NOMO-1 treated with DMSO at 0.1 percent for 48 hours (cell line): ENCODE measurements around the gene KCNAB1.
A peak's percentile ranks its signal among the peaks of the same experiment; 100 is the strongest.

Experiments used
- DNase-seq: peaks from one replicate; lab custom pipeline; 2025; ENCODE audit not compliant: unreplicated experiment; lab: John Stamatoyannopoulos, UW

Gene KCNAB1

DNA sequence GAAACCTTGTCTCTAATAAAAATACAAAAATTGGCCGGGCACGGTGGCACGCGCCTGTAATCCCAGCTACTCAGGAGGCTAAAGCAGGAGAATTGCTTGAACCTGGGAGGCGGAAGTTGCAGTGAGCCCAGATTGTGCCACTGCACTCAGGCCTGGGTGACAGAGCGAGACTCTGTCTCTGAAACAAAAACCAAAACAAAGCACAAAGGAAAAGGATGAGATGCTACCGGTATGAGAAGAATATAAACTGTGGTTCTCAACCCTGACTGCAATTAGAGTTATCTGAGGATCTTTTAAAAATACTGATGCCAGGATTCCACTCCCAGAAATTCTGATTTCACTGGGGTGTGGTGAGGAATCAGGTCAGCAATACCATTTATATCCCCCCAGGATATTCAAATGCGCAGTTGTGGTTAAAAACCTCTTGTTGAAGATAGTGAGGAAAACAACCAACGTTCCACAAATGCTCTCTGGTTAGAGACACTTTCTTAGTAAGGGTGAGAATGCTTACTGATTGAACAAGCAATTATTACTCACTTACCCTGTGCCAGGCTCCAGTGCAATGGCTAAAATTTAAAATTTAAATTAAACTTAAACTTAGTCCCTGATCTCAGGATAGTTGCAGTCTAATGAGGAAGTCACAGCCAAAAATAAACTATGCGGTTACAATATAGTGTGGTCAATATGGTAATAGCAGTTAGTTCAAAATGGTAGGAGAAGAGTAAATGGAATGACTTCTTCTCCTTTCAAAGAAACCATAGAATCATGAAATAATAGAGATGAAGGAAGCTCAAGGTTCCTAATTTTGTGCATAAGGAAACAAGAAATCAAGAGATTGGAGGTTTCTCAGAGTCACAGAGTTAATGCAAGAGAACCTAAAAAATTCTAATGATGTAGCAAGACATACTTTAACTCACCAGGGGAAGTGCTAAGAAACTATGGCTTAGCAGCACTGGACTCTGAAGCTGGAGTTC is 325.0 kb downstream of the KCNAB1 start:
- DNase-seq: peak; percentile 89

DNA sequence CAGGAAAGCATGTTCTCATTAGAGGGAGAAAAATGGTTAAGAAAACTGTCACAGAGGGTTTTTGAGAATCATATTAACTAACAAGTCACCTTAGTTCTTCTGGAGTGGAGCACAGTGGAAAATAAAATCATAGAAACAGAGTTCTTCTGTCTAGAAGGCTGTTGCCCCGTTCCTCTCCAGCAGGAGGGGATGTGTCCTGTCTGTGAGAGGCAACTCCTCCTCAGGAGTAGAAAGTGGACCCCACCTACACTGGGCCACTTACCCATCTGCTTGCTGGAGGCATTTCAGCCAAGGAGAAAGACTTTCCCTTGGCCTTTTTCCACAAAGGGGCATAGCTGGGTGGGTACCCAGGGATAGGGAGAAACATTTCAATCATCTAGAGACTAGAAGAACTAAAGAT is 327.9 kb downstream of the KCNAB1 start:
- no peak for DNase-seq

DNA sequence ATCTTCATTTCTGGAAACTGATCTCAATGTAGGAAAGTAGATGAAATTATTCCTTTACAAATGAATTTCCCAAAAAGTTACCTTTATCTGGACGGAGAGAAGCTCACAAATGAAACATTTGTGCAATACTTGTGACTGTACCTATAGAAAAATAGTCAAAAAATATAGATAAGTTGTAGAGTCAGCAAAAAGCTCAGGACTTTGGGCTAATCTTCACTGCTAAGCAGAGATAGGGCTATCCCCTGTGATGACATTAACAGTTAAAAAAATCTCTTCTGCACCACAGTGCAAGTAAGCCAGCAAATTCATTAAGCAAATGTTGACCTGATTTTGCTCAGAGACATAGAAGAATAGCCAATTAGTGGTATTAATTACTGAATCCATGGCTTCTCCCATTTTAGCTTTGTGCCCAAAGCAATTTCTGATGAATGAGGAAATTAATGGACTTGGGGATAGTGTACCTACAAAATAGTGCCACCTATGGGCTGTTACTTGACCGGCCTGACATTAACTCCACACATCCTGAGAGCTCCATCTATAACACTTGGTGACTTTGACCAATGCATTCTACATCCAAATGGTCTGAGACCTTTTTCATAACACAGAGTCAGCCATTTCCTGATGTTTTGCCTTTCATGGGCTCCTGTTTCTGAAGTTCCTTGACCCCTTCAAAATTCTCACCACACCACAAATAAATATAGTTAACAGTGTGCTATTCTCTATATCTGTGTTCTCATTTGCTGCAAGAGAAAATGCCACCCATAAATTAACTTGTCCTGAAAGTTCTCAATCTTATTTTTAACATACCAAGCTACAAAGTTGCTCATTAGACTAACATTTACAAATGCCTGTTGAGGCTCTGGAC is 329.6 kb downstream of the KCNAB1 start:
- DNase-seq: peak; percentile 31

DNA sequence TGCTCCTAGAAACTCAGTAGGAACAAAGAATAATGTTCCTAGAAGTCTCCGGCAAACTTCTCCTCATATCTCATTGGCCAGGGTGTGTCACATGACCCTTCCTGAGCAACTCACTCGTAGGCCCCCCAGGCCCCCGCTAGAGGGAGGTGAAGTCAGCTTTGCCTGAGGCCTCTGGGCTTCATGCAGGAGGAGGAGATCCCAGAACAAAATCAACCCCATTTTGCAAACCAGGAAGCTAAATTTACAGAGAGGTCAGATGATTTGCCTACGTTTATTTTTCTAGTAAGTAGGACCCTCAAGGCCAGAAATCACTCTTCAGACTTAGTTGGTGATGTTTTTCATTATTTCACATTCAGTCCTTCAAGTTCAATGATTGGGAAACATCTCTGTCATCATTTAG is 335.5 kb downstream of the KCNAB1 start:
- no peak for DNase-seq

GRCh38 chr3:156456771-156457224 is 336.4 kb downstream of the KCNAB1 start:
- DNase-seq: no peak

DNA sequence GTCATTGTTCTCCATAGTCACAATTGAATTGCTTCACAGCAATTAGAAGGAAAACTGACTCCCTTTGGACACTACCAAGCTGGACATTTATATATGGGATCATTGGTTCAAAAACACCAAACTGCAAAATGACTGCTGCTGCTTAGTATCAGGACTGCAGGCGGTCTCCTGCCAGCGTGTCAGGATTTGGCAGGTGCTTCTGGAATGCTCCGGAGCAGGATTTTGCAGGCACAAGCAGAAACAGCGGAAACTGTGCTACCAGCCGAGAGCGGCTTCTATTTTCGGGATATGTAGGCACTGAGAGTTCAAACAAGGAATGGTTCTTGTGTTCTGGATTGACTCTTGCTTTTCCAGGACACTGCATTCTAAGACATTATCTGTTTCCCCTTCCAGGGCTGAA is 339.1 kb downstream of the KCNAB1 start:
- DNase-seq: no peak

DNA sequence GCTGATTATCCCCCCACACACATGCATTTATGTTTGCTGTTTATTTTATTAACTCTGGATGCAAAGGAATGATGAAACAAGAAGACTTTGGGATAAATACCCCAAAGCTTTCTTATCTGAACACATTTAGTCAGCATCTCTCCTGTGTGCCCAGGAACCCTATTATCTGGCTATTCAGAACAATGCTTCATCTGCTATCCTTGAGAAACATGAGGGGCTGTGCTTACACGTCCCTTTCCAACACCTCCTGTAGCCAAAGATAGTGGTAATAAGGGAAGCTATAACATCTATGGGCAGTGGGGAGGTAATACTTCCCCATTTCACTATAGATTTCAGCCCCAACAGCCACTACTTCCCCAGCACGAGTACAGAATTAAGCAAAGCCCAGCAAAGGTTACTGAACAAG is 339.8 kb downstream of the KCNAB1 start:
- DNase-seq: peak; percentile 88

DNA sequence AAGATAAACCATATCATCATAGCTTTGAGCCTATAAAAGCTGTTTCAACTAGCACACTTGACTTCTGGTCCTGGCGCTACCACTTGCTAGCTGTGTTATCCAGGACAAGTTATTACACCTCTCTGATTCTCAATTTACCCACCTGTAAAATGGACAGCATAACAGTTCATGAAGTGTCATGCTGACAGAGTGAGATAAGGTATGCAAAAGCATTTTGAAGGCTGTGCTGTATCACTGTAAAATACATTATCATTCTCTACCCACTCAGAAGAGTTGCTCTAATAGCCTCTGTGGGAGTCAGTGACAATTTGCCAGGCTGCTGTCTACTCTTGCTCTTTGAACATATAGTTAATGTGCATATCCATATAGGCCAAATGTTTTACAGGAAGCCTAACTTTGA is 341.5 kb downstream of the KCNAB1 start:
- no peak for DNase-seq

GRCh38 chr3:156463123-156463522 is 342.7 kb downstream of the KCNAB1 start:
- no peak for DNase-seq

DNA sequence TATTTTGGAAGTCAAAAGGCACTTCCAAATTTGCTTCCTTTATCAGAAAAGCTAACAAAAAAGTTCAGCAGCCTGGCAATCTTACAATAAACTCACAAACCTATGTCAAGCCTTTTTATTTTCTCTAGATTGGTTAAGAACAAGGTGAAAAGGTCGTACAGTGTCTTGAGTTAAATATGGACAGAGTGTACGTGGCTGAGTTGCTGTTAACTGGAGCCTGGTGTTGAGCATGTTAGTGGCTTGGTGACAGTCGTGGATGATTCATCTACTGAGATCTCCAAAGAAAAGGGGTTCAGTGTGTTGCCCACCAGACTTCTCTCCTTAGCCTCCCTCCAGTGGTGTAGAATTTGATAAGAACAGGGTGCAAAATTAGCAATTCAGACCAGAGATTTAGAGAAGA is 344.8 kb downstream of the KCNAB1 start:
- DNase-seq: no peak

- DNase-seq: no peak
Observed at GRCh38 chr3:156469456-156469855, 349.1 kb downstream of the KCNAB1 start.

DNA sequence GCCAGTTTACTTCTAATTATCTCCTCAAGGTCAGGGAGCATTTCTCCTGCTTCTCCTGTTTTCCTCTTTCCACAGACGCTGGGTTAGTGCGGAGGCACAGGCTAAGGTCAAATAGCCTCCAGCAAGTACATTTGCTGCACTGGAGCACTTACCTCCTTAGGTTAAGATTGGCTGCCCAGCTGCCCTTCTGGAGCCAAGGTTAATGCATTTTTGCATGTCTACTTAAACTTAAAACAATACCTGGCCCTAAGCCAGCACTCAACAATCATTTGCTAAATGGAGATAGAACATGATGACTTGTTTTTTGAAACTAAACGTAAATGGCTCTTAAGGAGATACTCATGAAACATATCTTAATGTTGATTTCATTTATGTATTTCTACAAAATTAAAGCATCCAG is 351.1 kb downstream of the KCNAB1 start:
- DNase-seq: no peak

DNA sequence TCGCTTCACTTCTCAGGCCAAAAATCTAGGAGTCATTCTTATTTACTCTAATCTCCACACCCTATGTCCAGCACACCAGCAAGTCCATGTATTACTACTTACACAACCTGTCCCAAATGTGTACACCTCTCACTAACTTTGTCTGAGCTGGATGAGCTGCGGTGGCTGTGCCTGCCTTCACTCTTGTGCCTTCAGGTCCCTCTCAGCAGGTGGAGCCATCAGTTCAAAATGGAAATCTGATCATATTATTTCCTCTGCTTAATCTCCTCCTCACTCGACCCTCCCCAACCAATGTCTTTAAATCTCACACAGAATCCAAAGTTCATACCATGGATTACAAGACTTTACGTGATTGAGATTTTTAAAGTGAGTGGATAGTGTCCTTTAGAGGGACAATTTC is 351.8 kb downstream of the KCNAB1 start:
- DNase-seq: no peak

DNA sequence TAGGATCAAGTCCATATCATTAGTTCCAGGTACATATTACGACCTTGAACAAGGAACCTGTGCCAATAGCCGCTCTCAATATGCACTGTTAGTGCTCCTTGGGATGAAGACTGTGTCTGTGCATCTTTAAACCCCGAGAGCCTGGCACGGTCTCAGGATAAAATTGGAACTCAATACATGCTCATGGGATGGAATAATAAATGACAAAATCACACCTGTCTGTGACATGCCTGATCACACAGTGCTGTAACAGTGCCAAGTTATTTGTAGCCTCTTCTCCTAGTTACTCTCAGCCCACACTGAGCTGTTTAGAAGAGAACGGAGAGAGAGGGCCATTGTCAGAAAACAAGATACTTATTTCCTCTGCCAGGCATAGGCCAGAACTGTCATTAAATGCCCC is 352.3 kb downstream of the KCNAB1 start:
- DNase-seq: no peak

DNA sequence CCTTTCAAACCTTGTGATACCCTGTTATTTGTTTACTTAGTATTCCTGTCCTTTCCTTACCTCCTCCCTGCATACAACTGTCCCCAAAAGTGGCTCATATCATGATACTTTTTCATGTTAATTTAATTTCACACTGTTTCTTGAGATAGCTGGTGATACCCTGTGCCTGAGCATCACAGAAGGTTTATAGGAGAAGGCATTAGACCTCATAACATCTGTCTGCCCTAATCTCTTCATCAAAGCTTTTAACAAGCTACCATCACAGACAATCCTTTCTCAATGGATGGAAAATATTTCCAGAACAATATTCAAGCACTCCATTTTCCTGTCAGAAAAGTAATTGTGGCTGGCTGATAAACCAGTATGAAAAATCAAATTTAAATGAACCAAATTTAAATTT is 353.0 kb downstream of the KCNAB1 start:
- DNase-seq: no peak

- DNase-seq: no peak
Observed at GRCh38 chr3:156474560-156475389, 354.4 kb downstream of the KCNAB1 start.

GRCh38 chr3:156477323-156477722 is 356.9 kb downstream of the KCNAB1 start:
- DNase-seq: no peak

DNA sequence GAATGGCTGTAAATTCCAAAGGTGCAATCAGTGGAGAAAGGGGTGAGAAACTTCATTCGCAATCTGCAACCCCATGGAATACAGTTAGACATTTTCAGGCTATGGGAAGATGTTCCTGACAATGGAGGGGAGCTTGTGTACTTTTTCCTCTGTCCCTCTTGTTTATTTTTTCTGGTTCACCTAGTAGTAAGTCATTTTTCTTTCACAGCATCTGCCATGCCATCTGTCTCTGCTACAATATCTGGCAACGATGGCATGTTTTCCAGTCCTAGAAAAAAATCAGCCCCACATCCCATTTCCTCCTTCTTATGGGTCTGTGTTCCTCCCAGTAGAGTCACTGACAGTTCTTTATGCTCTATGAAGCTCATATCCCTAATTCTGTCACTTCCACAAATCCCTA is 358.5 kb downstream of the KCNAB1 start:
- no peak for DNase-seq

GRCh38 chr3:156479604-156480003 is 359.2 kb downstream of the KCNAB1 start:
- DNase-seq: no peak

DNA sequence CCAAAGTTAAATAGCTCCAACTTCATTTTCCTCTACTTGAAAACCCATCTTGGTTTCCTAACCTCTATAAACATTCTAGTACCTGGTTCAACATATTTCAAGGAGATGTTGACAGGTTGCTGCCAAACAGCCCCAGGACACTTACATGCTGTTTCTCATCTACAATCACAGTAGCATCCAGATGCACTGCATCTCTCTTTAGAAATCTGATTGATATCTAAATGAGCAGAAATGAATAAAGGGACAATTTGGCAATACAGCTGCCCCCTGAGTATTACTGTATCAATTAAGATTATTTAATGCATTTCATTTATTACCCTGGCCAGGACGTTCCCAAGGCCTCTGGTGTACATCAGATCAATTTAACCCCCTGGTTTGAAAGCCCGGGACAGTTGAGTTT is 360.6 kb downstream of the KCNAB1 start:
- DNase-seq: no peak

DNA sequence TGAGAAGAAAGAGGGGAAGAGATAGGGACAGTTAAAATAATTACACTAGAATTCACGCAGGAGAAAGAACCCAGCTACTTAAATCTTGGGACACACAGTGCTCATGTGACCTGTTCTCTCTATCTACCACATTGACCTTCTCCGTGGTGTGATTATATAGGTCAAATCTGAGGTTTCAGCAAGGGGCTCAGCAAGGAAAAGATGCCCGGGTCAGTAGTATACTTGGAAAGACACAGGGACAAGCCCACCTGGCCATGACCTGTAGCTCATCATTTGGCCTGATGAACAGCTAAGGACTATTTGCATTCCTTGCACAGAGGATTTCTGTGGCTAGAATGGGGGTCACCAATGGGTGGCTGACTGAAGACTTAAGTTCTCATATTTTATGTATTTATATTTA is 362.6 kb downstream of the KCNAB1 start:
- DNase-seq: no peak
